ENCODE data around the gene RNASE4. TPM values are rescaled to one million over a fixed set of nuclear protein-coding genes. Genes with fewer than 3 reads are reported as not detected.

Gene RNASE4
- polyA plus RNA-seq, 1 experiment: 19.0 TPM

DNA sequence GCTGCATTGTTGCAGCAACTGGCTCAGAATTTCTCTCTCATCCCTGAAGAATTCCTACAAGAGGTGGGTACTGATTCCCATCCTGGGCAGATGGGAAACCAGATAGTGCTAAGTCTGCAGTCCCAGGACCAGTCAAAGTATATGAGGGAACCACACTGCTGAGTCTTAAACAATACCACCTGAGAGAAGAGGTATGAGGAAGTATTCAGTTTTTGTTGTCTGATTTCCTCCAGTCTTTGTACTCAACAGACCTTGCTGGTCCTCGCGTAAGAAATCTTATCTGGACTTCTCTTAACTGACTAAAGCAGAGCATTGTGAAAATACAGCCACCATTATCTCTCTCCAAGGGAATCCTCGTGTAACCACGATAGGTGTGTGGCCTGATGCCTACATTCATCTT is 57.8 kb downstream of the RNASE4 start:
- ChIA-PET CTCF (no interaction called here), POLR2A (no interaction called here)
- TF ChIP-seq, protein P1, sequence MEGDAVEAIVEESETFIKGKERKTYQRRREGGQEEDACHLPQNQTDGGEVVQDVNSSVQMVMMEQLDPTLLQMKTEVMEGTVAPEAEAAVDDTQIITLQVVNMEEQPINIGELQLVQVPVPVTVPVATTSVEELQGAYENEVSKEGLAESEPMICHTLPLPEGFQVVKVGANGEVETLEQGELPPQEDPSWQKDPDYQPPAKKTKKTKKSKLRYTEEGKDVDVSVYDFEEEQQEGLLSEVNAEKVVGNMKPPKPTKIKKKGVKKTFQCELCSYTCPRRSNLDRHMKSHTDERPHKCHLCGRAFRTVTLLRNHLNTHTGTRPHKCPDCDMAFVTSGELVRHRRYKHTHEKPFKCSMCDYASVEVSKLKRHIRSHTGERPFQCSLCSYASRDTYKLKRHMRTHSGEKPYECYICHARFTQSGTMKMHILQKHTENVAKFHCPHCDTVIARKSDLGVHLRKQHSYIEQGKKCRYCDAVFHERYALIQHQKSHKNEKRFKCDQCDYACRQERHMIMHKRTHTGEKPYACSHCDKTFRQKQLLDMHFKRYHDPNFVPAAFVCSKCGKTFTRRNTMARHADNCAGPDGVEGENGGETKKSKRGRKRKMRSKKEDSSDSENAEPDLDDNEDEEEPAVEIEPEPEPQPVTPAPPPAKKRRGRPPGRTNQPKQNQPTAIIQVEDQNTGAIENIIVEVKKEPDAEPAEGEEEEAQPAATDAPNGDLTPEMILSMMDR (IDR thresholded peaks at IDR 0.05; ENCODE audit: low read depth, low read length): no peak
- Histone ChIP-seq H3K9me3 (ENCODE audit: control insufficient read depth, insufficient read depth, low read length) (no peaks in the 10 kb centered on the region), H3K27me3 (ENCODE audit: control insufficient read depth, insufficient read depth, low read length) (no peaks in the 10 kb centered on the region), H3K4me3 (ENCODE audit: low read depth, low read length) (no peak overlapping the region), H3K27ac (ENCODE audit: low read depth, low read length) (no peak overlapping the region)
- DNase-seq (ENCODE audit: low read depth, low spot score): no peak

DNA sequence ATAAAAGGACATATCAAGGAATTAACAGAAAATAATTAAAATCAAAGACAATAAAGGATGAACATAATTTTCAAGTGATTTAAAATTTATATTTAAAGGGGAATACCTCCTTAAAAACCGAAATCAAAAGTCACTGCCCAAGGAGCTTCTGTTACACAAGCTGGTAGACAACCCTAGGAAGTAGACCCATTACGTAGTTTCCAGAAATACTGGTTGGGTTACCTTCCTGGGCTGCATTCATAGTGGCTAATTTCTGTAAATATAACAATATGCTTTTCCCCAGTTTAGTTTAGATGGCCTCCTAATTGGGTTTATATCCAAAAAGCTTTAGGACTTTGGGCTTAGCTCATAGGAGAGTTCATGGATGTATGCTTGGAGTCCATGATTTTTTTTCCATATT is 59.2 kb downstream of the RNASE4 start:
- no peaks in the 10 kb centered on the region for H3K9me3 ChIP-seq (ENCODE audit: control insufficient read depth, insufficient read depth, low read length)
- no peak overlapping the region for H3K27ac ChIP-seq (ENCODE audit: low read depth, low read length)
- H3K4me3 ChIP-seq (ENCODE audit: low read depth, low read length): no peak overlapping the region
- CTCF ChIA-PET: interaction anchor here (1.1 kb wide), 1 partner anchor 53 kb away, joined by 3 read pairs; no protein-coding TSS in a partner anchor
- POLR2A ChIA-PET: no interaction called here
- no peak for DNase-seq (ENCODE audit: low read depth, low spot score)
- TF ChIP-seq, protein P1 (IDR thresholded peaks at IDR 0.05; ENCODE audit: low read depth, low read length): no peak
- H3K27me3 ChIP-seq (ENCODE audit: control insufficient read depth, insufficient read depth, low read length): no peaks in the 10 kb centered on the region

DNA sequence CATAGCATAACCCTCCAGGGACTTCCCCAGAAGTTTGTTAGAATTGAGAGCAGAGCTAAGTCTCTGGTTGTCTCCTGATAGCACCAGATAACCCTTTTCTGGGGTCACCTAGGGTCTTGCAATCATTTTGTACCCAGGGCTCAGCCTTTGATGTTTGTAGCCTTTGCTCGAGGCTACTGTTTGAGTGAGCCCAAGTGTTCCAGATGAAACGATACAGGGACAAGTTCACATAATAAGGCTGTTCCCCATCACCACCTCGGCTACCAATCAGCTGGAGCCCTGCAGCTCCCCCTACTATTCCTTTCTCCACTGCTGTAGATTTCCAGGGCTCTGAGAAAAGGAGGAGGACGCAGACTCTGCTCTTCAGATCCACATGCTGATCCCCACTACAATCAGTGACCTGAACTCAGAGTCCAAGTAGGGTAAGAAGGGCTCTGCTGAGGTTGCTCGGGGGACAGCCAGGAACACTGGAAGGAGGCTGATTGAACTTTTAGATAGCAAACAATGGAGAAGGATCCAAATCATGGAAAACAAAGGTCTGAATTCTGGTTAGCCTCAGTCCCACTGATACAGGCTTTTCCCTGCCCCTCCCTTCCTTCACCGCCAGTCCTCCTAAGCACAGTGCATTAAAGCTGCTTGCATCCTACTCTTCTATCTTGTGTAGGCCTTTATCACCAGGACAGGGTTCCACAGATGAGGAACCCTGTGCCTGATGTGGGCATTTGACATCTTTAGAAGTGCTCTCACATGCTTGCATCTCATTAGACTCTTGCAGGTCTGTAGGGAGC is 61.4 kb downstream of the RNASE4 start, which contains the start of gene EDDM3A:
Gene EDDM3A, plus strand, starts transcription at position 317 of the 788 bp plus-strand sequence. CDS start 1,694 bp downstream, outside the sequence.
- TF ChIP-seq, protein P1 (IDR thresholded peaks at IDR 0.05; ENCODE audit: low read depth, low read length): no peak
- Histone ChIP-seq H3K4me3 (ENCODE audit: low read depth, low read length) (no peak within 1 kb of the TSS), H3K27me3 (ENCODE audit: control insufficient read depth, insufficient read depth, low read length) (no peaks in the 10 kb centered on the region), H3K9me3 (ENCODE audit: control insufficient read depth, insufficient read depth, low read length) (no peaks in the 10 kb centered on the region), H3K27ac (ENCODE audit: low read depth, low read length) (no peak within 1 kb of the TSS)
- no peak for DNase-seq (ENCODE audit: low read depth, low spot score)
- CTCF ChIA-PET: no interaction called here
- POLR2A ChIA-PET: no interaction called here

DNA sequence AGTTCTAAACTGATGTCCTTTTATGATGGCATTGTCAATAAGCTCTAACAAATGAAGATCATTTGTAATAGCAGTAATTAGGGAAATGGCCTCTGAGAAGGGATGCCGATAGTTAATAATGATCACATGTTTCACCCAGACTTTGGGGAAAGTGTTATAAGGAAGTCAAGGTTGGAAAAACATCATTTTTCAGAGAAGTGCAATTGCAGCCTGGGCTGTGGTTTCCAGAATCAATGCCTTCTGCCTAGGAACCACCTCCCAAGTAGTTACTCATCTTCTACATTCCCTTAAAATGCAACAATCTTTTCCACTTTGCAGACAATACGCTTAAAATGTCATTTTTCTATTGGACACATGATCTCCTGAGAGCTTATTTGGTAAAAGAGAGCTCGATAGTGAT is 62.2 kb downstream of the RNASE4 start:
- Histone ChIP-seq H3K9me3 (ENCODE audit: control insufficient read depth, insufficient read depth, low read length) (no peaks in the 10 kb centered on the region), H3K27ac (ENCODE audit: low read depth, low read length) (no peak overlapping the region), H3K4me3 (ENCODE audit: low read depth, low read length) (no peak overlapping the region), H3K27me3 (ENCODE audit: control insufficient read depth, insufficient read depth, low read length) (no peaks in the 10 kb centered on the region)
- no peak for DNase-seq (ENCODE audit: low read depth, low spot score)
- TF ChIP-seq, protein P1 (IDR thresholded peaks at IDR 0.05; ENCODE audit: low read depth, low read length): no peak
- ChIA-PET CTCF (interaction anchor here (1.4 kb wide), 1 partner anchor 224 kb away, joined by 5 read pairs; no protein-coding TSS in a partner anchor), POLR2A (no interaction called here)

DNA sequence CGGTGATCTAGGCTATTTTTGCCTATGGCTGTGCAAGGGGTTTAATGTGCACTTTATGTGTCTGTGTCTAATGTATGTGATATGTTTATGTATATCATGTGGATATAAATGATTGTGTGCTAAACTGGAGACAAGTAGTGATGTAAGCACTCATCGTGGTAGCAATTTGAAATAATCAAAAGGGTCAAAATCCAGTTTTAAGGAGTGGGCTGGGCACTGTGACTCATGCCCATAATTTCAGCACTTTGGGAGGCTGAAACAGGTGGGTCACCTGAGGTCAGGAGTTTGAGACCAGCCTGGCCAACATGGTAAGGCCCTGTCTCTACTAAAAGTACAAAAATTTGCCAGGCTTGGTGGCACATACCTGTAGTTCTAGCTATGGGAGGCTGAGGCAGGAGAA is 64.1 kb downstream of the RNASE4 start:
- DNase-seq (ENCODE audit: low read depth, low spot score): no peak
- ChIA-PET POLR2A (no interaction called here), CTCF (no interaction called here)

More for the DNA sequence above, 64.1 kb downstream of the RNASE4 start:
- H3K27ac ChIP-seq (ENCODE audit: low read depth, low read length): no peak overlapping the region
- peaks cover 12% of the 10 kb centered on the region; the same call in 1 of the 2 replicates for H3K9me3 ChIP-seq (ENCODE audit: control insufficient read depth, insufficient read depth, low read length)
- TF ChIP-seq, protein P1 (IDR thresholded peaks at IDR 0.05; ENCODE audit: low read depth, low read length): no peak
- no peaks in the 10 kb centered on the region for H3K27me3 ChIP-seq (ENCODE audit: control insufficient read depth, insufficient read depth, low read length)
- no peak overlapping the region for H3K4me3 ChIP-seq (ENCODE audit: low read depth, low read length)
